CD14-positive monocyte (primary cell): ENCODE data around the gene IGLL5. TPM values are rescaled to one million over a fixed set of nuclear protein-coding genes. Genes with fewer than 3 reads are reported as not detected.
"Not testable (repeated sequence)": the region's sequence is repeated elsewhere in the genome, so short reads cannot be mapped to it uniquely, and the experiment has no call there.

Experiments used
- DNase-seq, 3 donors: peaks; one replicate each; pipeline ENCODE4 v3.0.0-alpha.2; 2011 to 2022
- H2AFZ ChIP-seq: 2 replicates; pipeline ENCODE4 v1.6.0; 2012; ENCODE audit warnings: mild to moderate bottlenecking, low read depth, low read length, inconsistent platforms; ENCODE audit not compliant: insufficient read depth, poor library complexity, severe bottlenecking
- H3K27ac ChIP-seq, 2 donors: 1 replicate in 1 of 2; 2 replicates in 1 of 2; pipeline ENCODE4 v1.5.1; 2012 to 2013; ENCODE audit warnings: low read length in 2 of 2, control low read depth in 1 of 2, inconsistent platforms in 1 of 2, low read depth in 1 of 2, mild to moderate bottlenecking in 1 of 2
- H3K27me3 ChIP-seq, 2 donors: one replicate each; pipeline versions ENCODE4 v1.6.0 to v1.6.1; 2011 to 2013; ENCODE audit warnings: low read length in 2 of 2; ENCODE audit not compliant: control insufficient read depth in 2 of 2, insufficient read depth in 2 of 2
- H3K36me3 ChIP-seq, 2 donors: replicated peaks in 1 of 2; 1 replicate in 1 of 2; 2 replicates in 1 of 2; pipeline versions ENCODE4 v1.5.1 to v1.6.1; 2012 to 2013; ENCODE audit warnings: low read length in 2 of 2, control low read depth in 1 of 2, inconsistent platforms in 1 of 2, mild to moderate bottlenecking in 1 of 2; ENCODE audit not compliant: insufficient read depth in 2 of 2, control insufficient read depth in 1 of 2
- H3K4me1 ChIP-seq, 2 donors: 1 replicate in 1 of 2; 2 replicates in 1 of 2; pipeline versions ENCODE4 v1.5.1 to v1.6.1; 2012 to 2013; ENCODE audit warnings: low read length in 2 of 2, control low read depth in 1 of 2, inconsistent platforms in 1 of 2, mild to moderate bottlenecking in 1 of 2, moderate library complexity in 1 of 2; ENCODE audit not compliant: insufficient read depth in 2 of 2, control insufficient read depth in 1 of 2
- H3K4me2 ChIP-seq: replicated peaks from 2 replicates; pipeline ENCODE3; 2012; ENCODE audit warnings: low read length, moderate library complexity, mild to moderate bottlenecking; ENCODE audit not compliant: poor library complexity, severe bottlenecking; ENCODE audit errors: extremely low read depth
- H3K4me3 ChIP-seq, 3 experiments: fragments of 200-600 bp in 1 of 3; sonication (generic) in 1 of 3; replicated peaks in 1 of 3; 1 replicate in 2 of 3; 2 replicates in 1 of 3; pipeline ENCODE4 v1.5.1; 2011 to 2013; ENCODE audit warnings: low read length in 3 of 3, mild to moderate bottlenecking in 3 of 3, control low read depth in 2 of 3, low read depth in 2 of 3, inconsistent platforms in 1 of 3, moderate library complexity in 1 of 3
- H3K79me2 ChIP-seq: 2 replicates; pipeline ENCODE4 v1.6.0; 2012; ENCODE audit warnings: mild to moderate bottlenecking, control low read depth, inconsistent platforms, low read length, moderate library complexity; ENCODE audit not compliant: insufficient read depth
- H3K9ac ChIP-seq: 2 replicates; pipeline ENCODE4 v1.6.0; 2017; ENCODE audit warnings: low read length, mild to moderate bottlenecking; ENCODE audit not compliant: insufficient read depth, poor library complexity, severe bottlenecking
- H3K9me3 ChIP-seq, 2 donors: replicated peaks in 1 of 2; 1 replicate in 1 of 2; 2 replicates in 1 of 2; pipeline versions ENCODE4 v1.5.1 to v1.6.1; 2012 to 2013; ENCODE audit warnings: low read length in 2 of 2, control low read depth in 1 of 2; ENCODE audit not compliant: control insufficient read depth in 1 of 2, insufficient read depth in 1 of 2
- H4K20me1 ChIP-seq: 2 replicates; pipeline ENCODE4 v1.6.0; 2012; ENCODE audit warnings: mild to moderate bottlenecking, low read length, control low read depth, moderate library complexity; ENCODE audit not compliant: insufficient read depth
- H3K27ac Mint-ChIP-seq, 7 donors: one replicate each; pipeline ENCODE4 v1.8.0; 2020; ENCODE audit warnings: mild to moderate bottlenecking in 7 of 7, mixed read lengths in 7 of 7, moderate library complexity in 6 of 7, inconsistent platforms in 2 of 7
- H3K27me3 Mint-ChIP-seq, 3 donors: one replicate each; pipeline ENCODE4 v1.8.0; 2021 to 2022; ENCODE audit warnings: low read depth in 3 of 3, mild to moderate bottlenecking in 3 of 3, mixed read lengths in 3 of 3, moderate library complexity in 3 of 3, inconsistent platforms in 1 of 3
- H3K36me3 Mint-ChIP-seq, 2 donors: one replicate each; pipeline ENCODE4 v1.8.0; 2020; ENCODE audit warnings: mixed read lengths in 2 of 2, inconsistent platforms in 1 of 2, mild to moderate bottlenecking in 1 of 2
- H3K4me1 Mint-ChIP-seq: one replicate; pipeline ENCODE4 v1.8.0; 2020; ENCODE audit warnings: mild to moderate bottlenecking, mixed read lengths
- H3K4me3 Mint-ChIP-seq, 2 donors: one replicate each; pipeline ENCODE4 v1.8.0; 2020; ENCODE audit warnings: mild to moderate bottlenecking in 2 of 2, mixed read lengths in 2 of 2, moderate library complexity in 1 of 2
- H3K9me3 Mint-ChIP-seq, 7 donors: one replicate each; pipeline ENCODE4 v1.8.0; 2020 to 2022; ENCODE audit warnings: mixed read lengths in 7 of 7, mild to moderate bottlenecking in 6 of 7, moderate library complexity in 6 of 7, inconsistent platforms in 2 of 7
- CTCF ChIP-seq: fragments of 200-600 bp; IDR thresholded peaks from one replicate; pipeline ENCODE4 v1.8.0; 2022; ENCODE audit warnings: antibody characterized with exemption, mild to moderate bottlenecking
- WGBS: methylation state at CpG from one replicate; pipeline ENCODE4 v1.1.5; 2013; ENCODE audit warnings: missing lambda C conversion rate; ENCODE audit not compliant: insufficient coverage; 5-methylcytosine and 5-hydroxymethylcytosine counted together
- intact Hi-C, 2 donors: fragments of 100-400 bp; cut with micrococcal nuclease; formaldehyde crosslinking; loops; one replicate each; pipeline versions ENCODE4 v1.15.0 to v1.15.1; 2023
- polyA plus RNA-seq, 3 donors: library from polyadenylated mRNA; depleted of rRNA in 1 of 3; unstranded in 2 of 3; stranded (reverse) in 1 of 3; fragments of 300-500 nt in 2 of 3; fragments of >200 nt in 1 of 3; fragmentation: Illumina TruSeq in 2 of 3; gene quantifications; 1 replicate in 2 of 3; 2 replicates in 1 of 3; pipeline ENCODE4 v1.2.3, GENCODE V29; 2012 to 2021

IGLL5 gene
- polyA plus RNA-seq, 3 donors: 0.21 to 0.38 TPM; not detected in 1

- DNase-seq, H3K4me3 ChIP-seq, H3K4me3 Mint-ChIP-seq, intact Hi-C loops, H3K36me3 ChIP-seq, H4K20me1 ChIP-seq, H3K36me3 Mint-ChIP-seq, H3K9me3 Mint-ChIP-seq, H3K9ac ChIP-seq, H3K79me2 ChIP-seq, H3K27me3 ChIP-seq, H3K4me1 ChIP-seq, H3K9me3 ChIP-seq, H3K27ac ChIP-seq, H2AFZ ChIP-seq, H3K4me2 ChIP-seq, H3K27me3 Mint-ChIP-seq: not testable (repeated sequence)
- peaks cover 20% of the 10 kb centered on the region for H3K4me1 Mint-ChIP-seq
- 97% methylated on average over 6 of the region's 16 CpGs for WGBS
- H3K27ac Mint-ChIP-seq: peak overlapping the region in 1 of 7 donors; percentile 57
These were observed 13.1 kb downstream of the IGLL5 start for GRCh38 chr22:22900527-22901205.

GRCh38 chr22:22901578-22902218, 14.1 kb downstream of the IGLL5 start:
- WGBS: 95% methylated on average over 8 of the region's 8 CpGs
- Mint-ChIP-seq H3K27me3 (peaks cover 0 to 4% (median 2%) of the 10 kb centered on the region in 3 donors), H3K9me3 (peaks cover 0 to 2% (median 0%) of the 10 kb centered on the region in 7 donors), H3K4me3 (peak overlapping the region in 1 of 2 donors; percentile 24), H3K36me3 (no peaks in the 10 kb centered on the region), H3K4me1 (peaks cover 20% of the 10 kb centered on the region), H3K27ac (no peak overlapping the region)
- Histone ChIP-seq H3K9me3 (no peaks in the 10 kb centered on the region), H4K20me1 (no peaks in the 10 kb centered on the region), H3K79me2 (no peaks in the 10 kb centered on the region), H3K4me1 (peaks cover 0 to 8% of the 10 kb centered on the region in 2 donors), H3K27me3 (no peaks in the 10 kb centered on the region), H3K4me3 (no peak overlapping the region), H3K4me2 (no peak overlapping the region), H2AFZ (no peak overlapping the region), H3K27ac (no peak overlapping the region), H3K9ac (no peak overlapping the region), H3K36me3 (no peaks in the 10 kb centered on the region)
- no peak for DNase-seq
- no peak for TF ChIP-seq CTCF
- intact Hi-C loops: no loop called here
